ENCODE measurements around the gene SASH3.

The SASH3 gene

DNA sequence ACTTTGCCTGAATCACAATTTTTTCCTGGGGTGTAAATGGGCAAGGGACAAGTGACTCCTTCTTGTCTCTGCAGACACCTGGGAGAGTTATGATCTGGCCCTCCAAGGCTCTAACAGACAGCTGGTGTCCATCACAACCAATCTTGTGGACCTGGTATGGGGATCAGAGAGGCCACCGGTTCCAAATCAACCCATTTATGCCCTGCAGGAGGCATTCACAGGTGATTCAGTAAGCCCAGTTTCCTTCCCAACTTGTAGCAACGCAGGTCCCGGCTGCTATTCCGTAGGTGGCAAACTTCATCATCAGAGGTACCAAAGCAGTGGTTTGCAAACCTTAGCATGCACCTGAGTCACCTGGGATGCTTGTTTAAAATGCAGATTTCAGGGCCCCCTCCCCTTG, 32.2 kb upstream of the SASH3 start:
- ChIA-PET POLR2A (no interaction called here), CTCF (interaction anchor here (4.6 kb wide), 1 partner anchor 7 kb away, joined by 27 read pairs; no protein-coding TSS in a partner anchor)
- DNase-seq = no peak
- Histone ChIP-seq H3K27ac (ENCODE audit: insufficient read depth in 1 of 2, low read depth in 1 of 2, low read length in 2 of 2, poor library complexity in 1 of 2, severe bottlenecking in 2 of 2) (no peak overlapping the region), H3K4me1 (ENCODE audit: control extremely low read depth in 1 of 4, control insufficient read depth in 4 of 4, insufficient read depth in 4 of 4, low read length in 3 of 4) (peaks cover 6 to 19% (median 14%) of the 10 kb centered on the region in 4 experiments), H3K4me3 (ENCODE audit: control insufficient read depth in 1 of 7, extremely low read depth in 1 of 7, insufficient read depth in 4 of 7, low read depth in 2 of 7, low read length in 6 of 7) (no peak overlapping the region), H3K9me3 (ENCODE audit: control extremely low read depth in 1 of 5, control insufficient read depth in 4 of 5, insufficient read depth in 2 of 5, low read depth in 1 of 5, low read length in 4 of 5) (no peaks in the 10 kb centered on the region), H3K36me3 (ENCODE audit: control insufficient read depth in 4 of 4, insufficient read depth in 4 of 4, low read length in 3 of 4) (no peaks in the 10 kb centered on the region), H3K27me3 (replicated peaks in 2 of 5; ENCODE audit: control insufficient read depth in 4 of 5, insufficient read depth in 5 of 5, low read length in 4 of 5) (no peaks in the 10 kb centered on the region)
- WGBS (ENCODE audit: insufficient coverage) = 75% methylated on average over 4 of the region's 4 CpGs

- DNase-seq = no peak
- POLR2A ChIA-PET = no interaction called here
- CTCF ChIA-PET = no interaction called here
- Histone ChIP-seq H3K27ac (ENCODE audit: insufficient read depth in 1 of 2, low read depth in 1 of 2, low read length in 2 of 2, poor library complexity in 1 of 2, severe bottlenecking in 2 of 2) (no peak overlapping the region), H3K4me3 (ENCODE audit: control insufficient read depth in 1 of 7, extremely low read depth in 1 of 7, insufficient read depth in 4 of 7, low read depth in 2 of 7, low read length in 6 of 7) (no peak overlapping the region), H3K27me3 (replicated peaks in 2 of 5; ENCODE audit: control insufficient read depth in 4 of 5, insufficient read depth in 5 of 5, low read length in 4 of 5) (no peaks in the 10 kb centered on the region), H3K36me3 (ENCODE audit: control insufficient read depth in 4 of 4, insufficient read depth in 4 of 4, low read length in 3 of 4) (no peaks in the 10 kb centered on the region), H3K9me3 (ENCODE audit: control extremely low read depth in 1 of 5, control insufficient read depth in 4 of 5, insufficient read depth in 2 of 5, low read depth in 1 of 5, low read length in 4 of 5) (no peaks in the 10 kb centered on the region), H3K4me1 (ENCODE audit: control extremely low read depth in 1 of 4, control insufficient read depth in 4 of 4, insufficient read depth in 4 of 4, low read length in 3 of 4) (peaks cover under 1 to 14% (median 9%) of the 10 kb centered on the region in 4 experiments)
- 88% methylated on average over 1 of the region's 4 CpGs for WGBS (ENCODE audit: insufficient coverage)
Observed at GRCh38 chrX:129748305-129748704, 31.4 kb upstream of the SASH3 start.

DNA sequence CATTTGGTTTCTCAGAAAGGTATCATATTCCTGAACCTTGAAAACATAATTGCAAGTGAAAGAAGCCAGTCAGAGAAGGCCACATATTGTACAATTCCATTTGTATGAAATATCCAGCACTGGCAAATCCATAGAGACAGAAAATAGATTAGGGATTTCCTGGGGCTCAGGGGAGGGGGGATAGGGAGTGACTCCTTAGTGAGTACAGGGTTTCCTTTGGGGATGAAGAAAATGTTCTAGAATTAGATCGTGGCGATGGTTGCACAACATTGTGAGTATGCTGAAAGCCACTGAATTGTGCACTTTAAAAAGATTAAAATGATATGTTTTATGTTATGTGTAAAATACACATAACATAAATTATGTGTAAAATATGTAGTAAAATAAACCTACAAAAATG, 30.7 kb upstream of the SASH3 start:
- H3K36me3 ChIP-seq (ENCODE audit: control insufficient read depth in 4 of 4, insufficient read depth in 4 of 4, low read length in 3 of 4) = no peaks in the 10 kb centered on the region
- ChIA-PET POLR2A (no interaction called here), CTCF (no interaction called here)
- H3K27ac ChIP-seq (ENCODE audit: insufficient read depth in 1 of 2, low read depth in 1 of 2, low read length in 2 of 2, poor library complexity in 1 of 2, severe bottlenecking in 2 of 2) = no peak overlapping the region
- H3K9me3 ChIP-seq (ENCODE audit: control extremely low read depth in 1 of 5, control insufficient read depth in 4 of 5, insufficient read depth in 2 of 5, low read depth in 1 of 5, low read length in 4 of 5) = no peaks in the 10 kb centered on the region
- no peaks in the 10 kb centered on the region for H3K27me3 ChIP-seq (replicated peaks in 2 of 5; ENCODE audit: control insufficient read depth in 4 of 5, insufficient read depth in 5 of 5, low read length in 4 of 5)
- no peak overlapping the region for H3K4me3 ChIP-seq (ENCODE audit: control insufficient read depth in 1 of 7, extremely low read depth in 1 of 7, insufficient read depth in 4 of 7, low read depth in 2 of 7, low read length in 6 of 7)
- no CpG with 5 or more reads among the region's 2 CpGs for WGBS (ENCODE audit: insufficient coverage)
- DNase-seq = no peak
- peaks cover 0 to 8% (median 5%) of the 10 kb centered on the region in 4 experiments for H3K4me1 ChIP-seq (ENCODE audit: control extremely low read depth in 1 of 4, control insufficient read depth in 4 of 4, insufficient read depth in 4 of 4, low read length in 3 of 4)

DNA sequence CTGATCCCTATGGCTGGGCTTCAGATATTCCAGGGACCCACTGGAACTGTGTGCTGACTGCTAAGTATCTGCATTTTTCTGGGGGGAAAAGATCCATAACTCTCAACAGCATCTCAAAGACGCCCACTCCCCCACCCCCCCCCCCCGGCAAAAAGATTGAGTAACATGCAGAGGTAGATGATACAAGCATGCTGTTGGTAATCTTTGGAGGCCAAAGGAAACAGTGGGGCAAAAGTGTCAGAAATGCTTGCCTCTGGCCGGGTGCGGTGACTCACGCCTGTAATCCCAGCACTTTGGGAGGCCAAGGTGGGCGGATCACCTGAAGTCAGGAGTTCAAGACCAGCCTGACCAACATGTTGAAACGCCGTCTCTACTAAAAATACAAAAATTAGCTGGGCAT, 28.8 kb upstream of the SASH3 start:
- no peak for DNase-seq
- H3K4me3 ChIP-seq (ENCODE audit: control insufficient read depth in 1 of 7, extremely low read depth in 1 of 7, insufficient read depth in 4 of 7, low read depth in 2 of 7, low read length in 6 of 7) = no peak overlapping the region
- H3K27me3 ChIP-seq (replicated peaks in 2 of 5; ENCODE audit: control insufficient read depth in 4 of 5, insufficient read depth in 5 of 5, low read length in 4 of 5) = no peaks in the 10 kb centered on the region
- ChIA-PET CTCF (interaction anchor here (1.0 to 3.4 kb wide), 2 partner anchors 114 to 142 kb away, joined by 3 to 17 read pairs; no protein-coding TSS in a partner anchor), POLR2A (no interaction called here)
- H3K4me1 ChIP-seq (ENCODE audit: control extremely low read depth in 1 of 4, control insufficient read depth in 4 of 4, insufficient read depth in 4 of 4, low read length in 3 of 4) = peaks cover 0 to 19% (median 10%) of the 10 kb centered on the region in 4 experiments
- no peaks in the 10 kb centered on the region for H3K36me3 ChIP-seq (ENCODE audit: control insufficient read depth in 4 of 4, insufficient read depth in 4 of 4, low read length in 3 of 4)
- H3K9me3 ChIP-seq (ENCODE audit: control extremely low read depth in 1 of 5, control insufficient read depth in 4 of 5, insufficient read depth in 2 of 5, low read depth in 1 of 5, low read length in 4 of 5) = no peaks in the 10 kb centered on the region
- WGBS (ENCODE audit: insufficient coverage) = 91% methylated on average over 5 of the region's 8 CpGs
- no peak overlapping the region for H3K27ac ChIP-seq (ENCODE audit: insufficient read depth in 1 of 2, low read depth in 1 of 2, low read length in 2 of 2, poor library complexity in 1 of 2, severe bottlenecking in 2 of 2)

- peaks cover 4 to 46% (median 26%) of the 10 kb centered on the region in 4 experiments for H3K4me1 ChIP-seq (ENCODE audit: control extremely low read depth in 1 of 4, control insufficient read depth in 4 of 4, insufficient read depth in 4 of 4, low read length in 3 of 4)
- POLR2A ChIA-PET = no interaction called here
- CTCF ChIA-PET = interaction anchor here (0.7 to 3.9 kb wide), 23 partner anchors 9 to 153 kb away, joined by 3 to 27 read pairs (median 6); partner anchors contain the start of genes APLN and XPNPEP2
- peak in 2 of 3 donors; percentile 65 to 70 for DNase-seq
- H3K36me3 ChIP-seq (ENCODE audit: control insufficient read depth in 4 of 4, insufficient read depth in 4 of 4, low read length in 3 of 4) = no peaks in the 10 kb centered on the region
- no peak overlapping the region for H3K27ac ChIP-seq (ENCODE audit: insufficient read depth in 1 of 2, low read depth in 1 of 2, low read length in 2 of 2, poor library complexity in 1 of 2, severe bottlenecking in 2 of 2)
- H3K4me3 ChIP-seq (ENCODE audit: control insufficient read depth in 1 of 7, extremely low read depth in 1 of 7, insufficient read depth in 4 of 7, low read depth in 2 of 7, low read length in 6 of 7) = peak overlapping the region in 4 of 7 experiments; percentile 36 to 66 (median 44)
- no peaks in the 10 kb centered on the region for H3K9me3 ChIP-seq (ENCODE audit: control extremely low read depth in 1 of 5, control insufficient read depth in 4 of 5, insufficient read depth in 2 of 5, low read depth in 1 of 5, low read length in 4 of 5)
- no peaks in the 10 kb centered on the region for H3K27me3 ChIP-seq (replicated peaks in 2 of 5; ENCODE audit: control insufficient read depth in 4 of 5, insufficient read depth in 5 of 5, low read length in 4 of 5)
- 39% methylated on average over 15 of the region's 22 CpGs for WGBS (ENCODE audit: insufficient coverage)
Observed at GRCh38 chrX:129754056-129755024, 25.4 kb upstream of the SASH3 start.

DNA sequence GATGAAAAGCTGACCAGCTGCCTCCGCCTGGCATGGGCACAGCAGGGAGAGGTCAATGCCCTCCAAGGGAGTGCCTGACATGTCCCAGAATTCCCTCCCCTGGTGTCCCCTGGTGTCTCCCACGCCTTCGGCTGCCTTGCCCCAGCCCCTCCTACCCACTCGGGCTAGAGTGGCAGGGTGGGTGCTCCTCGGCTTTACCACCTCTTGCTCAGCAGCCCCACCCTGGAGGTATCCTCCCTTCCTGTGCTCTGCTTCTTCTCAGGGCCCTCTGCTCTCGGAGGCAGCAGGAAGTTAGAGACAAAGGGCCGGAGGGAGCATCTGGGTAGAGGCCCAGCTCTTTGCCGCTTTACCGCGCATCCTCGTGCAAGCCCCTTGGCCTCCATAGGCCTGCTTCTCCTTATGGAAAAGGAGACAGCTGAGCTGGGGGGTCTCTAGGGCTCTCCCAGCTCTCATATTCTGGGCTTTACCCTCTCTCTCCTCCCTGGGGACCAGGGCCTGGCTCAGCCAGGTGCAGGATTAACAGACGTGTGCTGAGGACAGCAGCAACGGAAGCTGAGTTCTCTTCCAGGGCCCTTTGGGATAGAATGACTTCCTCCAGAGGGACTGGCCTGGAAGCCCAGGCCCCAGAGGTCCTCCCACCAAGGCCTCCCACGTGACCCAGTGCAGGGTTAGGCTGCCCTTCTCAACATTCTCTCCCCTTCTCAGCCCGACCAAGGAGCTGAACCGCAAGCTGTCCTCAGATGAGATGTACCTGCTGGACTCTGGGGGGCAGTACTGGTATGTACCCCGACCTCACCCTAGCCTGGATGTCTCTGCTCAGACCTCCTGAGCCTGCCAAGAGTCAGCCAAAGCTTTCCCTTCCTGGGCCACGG, 23.7 kb upstream of the SASH3 start:
- WGBS (ENCODE audit: insufficient coverage) = 83% methylated on average over 11 of the region's 18 CpGs
- H3K4me3 ChIP-seq (ENCODE audit: control insufficient read depth in 1 of 7, extremely low read depth in 1 of 7, insufficient read depth in 4 of 7, low read depth in 2 of 7, low read length in 6 of 7) = peak overlapping the region in 1 of 7 experiments; percentile 9
- no peaks in the 10 kb centered on the region for H3K9me3 ChIP-seq (ENCODE audit: control extremely low read depth in 1 of 5, control insufficient read depth in 4 of 5, insufficient read depth in 2 of 5, low read depth in 1 of 5, low read length in 4 of 5)
- ChIA-PET POLR2A (interaction anchor here (0.7 to 1.0 kb wide), 2 partner anchors 25 to 34 kb away, joined by 3 to 4 read pairs; no protein-coding TSS in a partner anchor), CTCF (interaction anchor here (0.6 to 3.9 kb wide), 25 partner anchors 8 to 151 kb away, joined by 3 to 27 read pairs (median 5); partner anchors contain the start of genes SASH3 and XPNPEP2)
- H3K36me3 ChIP-seq (ENCODE audit: control insufficient read depth in 4 of 4, insufficient read depth in 4 of 4, low read length in 3 of 4) = no peaks in the 10 kb centered on the region
- no peak overlapping the region for H3K27ac ChIP-seq (ENCODE audit: insufficient read depth in 1 of 2, low read depth in 1 of 2, low read length in 2 of 2, poor library complexity in 1 of 2, severe bottlenecking in 2 of 2)
- peaks cover 4 to 60% (median 37%) of the 10 kb centered on the region in 4 experiments for H3K4me1 ChIP-seq (ENCODE audit: control extremely low read depth in 1 of 4, control insufficient read depth in 4 of 4, insufficient read depth in 4 of 4, low read length in 3 of 4)
- no peaks in the 10 kb centered on the region for H3K27me3 ChIP-seq (replicated peaks in 2 of 5; ENCODE audit: control insufficient read depth in 4 of 5, insufficient read depth in 5 of 5, low read length in 4 of 5)
- DNase-seq = peak in 1 of 3 donors; percentile 36

Measured in common myeloid progenitor, CD34-positive (primary cell).